HEK293 (cell line): Measurements from ENCODE around the gene S1PR5.

Experiments
- CTCF ChIA-PET: fragments of 350-600 bp; formaldehyde crosslinking; extraction: SDS; loops from one replicate; lab custom pipeline; 2021; ENCODE audit warnings: antibody characterized with exemption; lab: Yijun Ruan, JAX
- POLR2A ChIA-PET: fragments of 300-600 bp; formaldehyde crosslinking; extraction: SDS; loops from one replicate; lab custom pipeline; 2020; ENCODE audit warnings: antibody characterized with exemption, inconsistent platforms; lab: Yijun Ruan, JAX
- H3K27ac ChIP-seq: fragments of 200-500 bp; sonication (Bioruptor generic); 2 replicates; pipeline ENCODE4 v1.5.1; 2014; ENCODE audit warnings: low read depth, low read length, control low read depth, inconsistent platforms; ENCODE audit errors: extremely low read depth
- H3K36me3 ChIP-seq, 2 experiments: fragments of 200-500 bp in 1 of 2; sonication (Bioruptor generic) in 1 of 2; 1 replicate in 1 of 2; 2 replicates in 1 of 2; pipeline ENCODE4 v1.5.1; 2014 to 2017; ENCODE audit warnings: inconsistent platforms in 2 of 2, low read length in 2 of 2; ENCODE audit not compliant: control insufficient read depth in 2 of 2, insufficient read depth in 1 of 2
- H3K4me1 ChIP-seq: fragments of 200-500 bp; sonication (Bioruptor generic); 2 replicates; pipeline ENCODE4 v1.5.1; 2014; ENCODE audit warnings: mild to moderate bottlenecking, low read length, inconsistent platforms; ENCODE audit not compliant: control insufficient read depth, insufficient read depth
- H3K4me3 ChIP-seq: 2 replicates; pipeline ENCODE4 v1.5.1; 2011; ENCODE audit warnings: low read depth, mild to moderate bottlenecking, control low read depth, low read length, moderate library complexity
- H3K9me3 ChIP-seq: fragments of 200-500 bp; sonication (Bioruptor generic); 2 replicates; pipeline ENCODE4 v1.5.1; 2014; ENCODE audit warnings: low read depth, low read length, inconsistent platforms; ENCODE audit not compliant: control insufficient read depth, insufficient read depth
- KLF9 ChIP-seq: fragments of 450-650 bp; formaldehyde crosslinking; IDR thresholded peaks from 2 replicates; pipeline ENCODE4 v1.5.1; 2016; ENCODE audit warnings: missing biosample characterization, missing genetic modification characterization, low read depth
- PRDM1 ChIP-seq: fragments of 450-650 bp; formaldehyde crosslinking; IDR thresholded peaks from 2 replicates; pipeline ENCODE4; 2016; ENCODE audit warnings: missing biosample characterization, missing genetic modification characterization
- SCRT1 ChIP-seq: fragments of 450-650 bp; formaldehyde crosslinking; IDR thresholded peaks from 2 replicates; pipeline ENCODE4 v1.5.1; 2016; ENCODE audit warnings: missing biosample characterization, missing genetic modification characterization, borderline replicate concordance
- SP7 ChIP-seq: fragments of 450-650 bp; formaldehyde crosslinking; IDR thresholded peaks from 2 replicates; pipeline ENCODE4 v1.5.1; 2016; ENCODE audit warnings: missing biosample characterization, missing genetic modification characterization
- TCF7L2 ChIP-seq: IDR thresholded peaks from 2 replicates; pipeline ENCODE4 v1.6.1; 2011; ENCODE audit warnings: low read depth, mild to moderate bottlenecking, inconsistent platforms, low read length, moderate library complexity, borderline replicate concordance
- ZBTB21 ChIP-seq: fragments of 450-650 bp; formaldehyde crosslinking; IDR thresholded peaks from 2 replicates; pipeline ENCODE4 v1.5.1; 2017; ENCODE audit warnings: missing biosample characterization, missing genetic modification characterization
- ZNF121 ChIP-seq: fragments of 450-650 bp; formaldehyde crosslinking; IDR thresholded peaks from 2 replicates; pipeline ENCODE4 v1.5.1; 2016; ENCODE audit warnings: missing biosample characterization, missing genetic modification characterization
- ZNF169 ChIP-seq: fragments of 450-650 bp; formaldehyde crosslinking; IDR thresholded peaks from 2 replicates; pipeline ENCODE4 v1.5.1; 2016; ENCODE audit warnings: missing biosample characterization, missing genetic modification characterization
- ZNF184 ChIP-seq: fragments of 450-650 bp; IDR thresholded peaks from 2 replicates; pipeline ENCODE4 v1.5.1; 2018; ENCODE audit warnings: missing biosample characterization, mild to moderate bottlenecking, missing genetic modification characterization
- ZNF202 ChIP-seq: fragments of 450-650 bp; formaldehyde crosslinking; IDR thresholded peaks from 2 replicates; pipeline ENCODE4 v1.5.1; 2016; ENCODE audit warnings: missing biosample characterization, missing genetic modification characterization, borderline replicate concordance
- ZNF350 ChIP-seq: fragments of 450-650 bp; formaldehyde crosslinking; IDR thresholded peaks from 2 replicates; pipeline ENCODE4 v1.5.0; 2017; ENCODE audit warnings: missing biosample characterization, mild to moderate bottlenecking, missing genetic modification characterization
- ZNF560 ChIP-seq: fragments of 450-650 bp; formaldehyde crosslinking; IDR thresholded peaks from 2 replicates; pipeline ENCODE4 v1.5.1; 2017; ENCODE audit warnings: missing biosample characterization, missing genetic modification characterization, borderline replicate concordance
- ZNF792 ChIP-seq: fragments of 450-650 bp; formaldehyde crosslinking; IDR thresholded peaks from 2 replicates; pipeline ENCODE4 v1.5.1; 2016; ENCODE audit warnings: missing biosample characterization, missing genetic modification characterization
- TF ChIP-seq, protein P1 (sequence below): fragments of 450-650 bp; formaldehyde crosslinking; IDR thresholded peaks from 2 replicates; pipeline ENCODE4 v1.5.1; 2016; ENCODE audit warnings: missing biosample characterization, missing genetic modification characterization
- TF ChIP-seq, protein P2 (sequence below): fragments of 450-650 bp; formaldehyde crosslinking; IDR thresholded peaks from 2 replicates; pipeline ENCODE4 v1.5.1; 2016; ENCODE audit warnings: missing biosample characterization, missing genetic modification characterization, borderline replicate concordance
- TF ChIP-seq, protein P3 (sequence below): fragments of 450-650 bp; formaldehyde crosslinking; IDR thresholded peaks from 2 replicates; pipeline ENCODE4 v1.5.0; 2017; ENCODE audit warnings: missing biosample characterization, missing genetic modification characterization, borderline replicate concordance
- TF ChIP-seq, protein P4 (sequence below): fragments of 450-650 bp; formaldehyde crosslinking; IDR thresholded peaks from 2 replicates; pipeline ENCODE4 v1.5.1; 2016; ENCODE audit warnings: missing biosample characterization, missing genetic modification characterization
- TF ChIP-seq, protein P5 (sequence below): sonication (generic); formaldehyde crosslinking; IDR thresholded peaks from 2 replicates; pipeline ENCODE4 v1.8.1; 2022; ENCODE audit warnings: mild to moderate bottlenecking, moderate library complexity, missing genetic modification reagents
- TF ChIP-seq, protein P6 (sequence below): fragments of 450-650 bp; formaldehyde crosslinking; IDR thresholded peaks from 2 replicates; pipeline ENCODE4 v1.5.1; 2017; ENCODE audit warnings: missing biosample characterization, missing genetic modification characterization
- TF ChIP-seq, protein P7 (sequence below): fragments of 450-650 bp; IDR thresholded peaks from 2 replicates; pipeline ENCODE4 v1.5.1; 2018; ENCODE audit warnings: missing biosample characterization, missing genetic modification characterization

The S1PR5 gene

DNA sequence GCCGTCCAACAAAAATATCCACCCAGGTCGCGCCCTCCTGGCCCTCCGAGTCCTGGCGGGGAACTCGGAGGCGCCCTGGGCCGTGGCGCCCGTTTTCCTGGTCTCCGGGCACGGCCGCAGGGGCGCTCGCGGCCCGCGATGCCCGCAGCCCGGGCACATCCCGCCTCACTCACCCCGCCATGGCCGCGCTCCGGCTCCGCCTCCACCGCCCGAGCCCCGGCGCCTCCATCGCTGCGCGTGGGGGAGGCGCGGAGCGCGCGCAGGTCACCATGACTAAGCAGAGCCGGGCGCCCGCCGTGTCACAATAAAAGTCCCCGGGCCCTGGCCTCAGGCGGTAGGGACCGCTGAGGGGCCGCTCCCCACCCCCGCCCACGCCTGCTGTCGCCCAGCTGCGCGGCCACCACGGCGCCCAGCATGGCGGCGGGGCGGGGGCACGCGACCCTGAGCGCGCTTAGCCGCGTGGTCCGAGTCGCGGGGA lies 14.7 kb downstream of the S1PR5 start (continued):
- TF ChIP-seq PRDM1 (tag by site-specific recombination) (no peak), ZBTB21 (tag by site-specific recombination) (no peak), ZNF350 (tag by site-specific recombination) (no peak), ZNF169 (tag by site-specific recombination) (no peak), SP7 (tag by site-specific recombination) (no peak; the same call in 1 of the 2 replicates), ZNF792 (tag by site-specific recombination) (no peak)
- TF ChIP-seq, protein P1, sequence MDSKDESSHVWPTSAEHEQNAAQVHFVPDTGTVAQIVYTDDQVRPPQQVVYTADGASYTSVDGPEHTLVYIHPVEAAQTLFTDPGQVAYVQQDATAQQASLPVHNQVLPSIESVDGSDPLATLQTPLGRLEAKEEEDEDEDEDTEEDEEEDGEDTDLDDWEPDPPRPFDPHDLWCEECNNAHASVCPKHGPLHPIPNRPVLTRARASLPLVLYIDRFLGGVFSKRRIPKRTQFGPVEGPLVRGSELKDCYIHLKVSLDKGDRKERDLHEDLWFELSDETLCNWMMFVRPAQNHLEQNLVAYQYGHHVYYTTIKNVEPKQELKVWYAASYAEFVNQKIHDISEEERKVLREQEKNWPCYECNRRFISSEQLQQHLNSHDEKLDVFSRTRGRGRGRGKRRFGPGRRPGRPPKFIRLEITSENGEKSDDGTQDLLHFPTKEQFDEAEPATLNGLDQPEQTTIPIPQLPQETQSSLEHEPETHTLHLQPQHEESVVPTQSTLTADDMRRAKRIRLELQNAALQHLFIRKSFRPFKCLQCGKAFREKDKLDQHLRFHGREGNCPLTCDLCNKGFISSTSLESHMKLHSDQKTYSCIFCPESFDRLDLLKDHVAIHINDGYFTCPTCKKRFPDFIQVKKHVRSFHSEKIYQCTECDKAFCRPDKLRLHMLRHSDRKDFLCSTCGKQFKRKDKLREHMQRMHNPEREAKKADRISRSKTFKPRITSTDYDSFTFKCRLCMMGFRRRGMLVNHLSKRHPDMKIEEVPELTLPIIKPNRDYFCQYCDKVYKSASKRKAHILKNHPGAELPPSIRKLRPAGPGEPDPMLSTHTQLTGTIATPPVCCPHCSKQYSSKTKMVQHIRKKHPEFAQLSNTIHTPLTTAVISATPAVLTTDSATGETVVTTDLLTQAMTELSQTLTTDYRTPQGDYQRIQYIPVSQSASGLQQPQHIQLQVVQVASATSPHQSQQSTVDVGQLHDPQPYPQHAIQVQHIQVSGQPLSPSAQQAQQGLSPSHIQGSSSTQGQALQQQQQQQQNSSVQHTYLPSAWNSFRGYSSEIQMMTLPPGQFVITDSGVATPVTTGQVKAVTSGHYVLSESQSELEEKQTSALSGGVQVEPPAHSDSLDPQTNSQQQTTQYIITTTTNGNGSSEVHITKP (tag by site-specific recombination) = peak; percentile 85

DNA sequence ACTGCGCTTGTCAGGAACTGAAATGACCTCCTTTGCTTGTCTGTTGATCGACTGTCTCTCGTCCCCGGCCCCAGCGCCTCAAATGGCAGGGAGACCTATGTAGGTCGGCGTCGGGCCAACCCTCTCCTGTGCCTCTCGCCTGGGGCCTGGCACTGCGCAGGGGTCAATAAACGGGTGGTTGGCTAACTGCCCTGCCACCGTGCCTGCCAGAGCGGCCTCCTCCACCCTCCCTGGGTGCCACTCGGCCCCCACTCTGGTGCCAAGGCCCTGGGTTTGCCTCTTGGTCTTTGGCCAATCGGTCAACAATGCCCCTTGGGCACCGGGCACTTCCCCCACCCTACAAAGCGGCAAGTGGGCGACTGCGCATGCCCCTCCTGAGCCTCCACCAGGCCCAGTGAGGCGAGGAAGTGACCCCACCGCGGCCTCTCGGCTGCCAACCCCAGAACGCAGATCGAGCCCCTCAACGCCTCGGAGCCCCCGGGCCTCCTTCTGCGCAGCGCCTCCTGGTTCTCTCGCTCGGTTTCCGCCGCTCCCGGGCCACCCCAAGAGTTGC lies 15.2 kb downstream of the S1PR5 start:
- Histone ChIP-seq H3K36me3 (peaks cover 9 to 31% of the 10 kb centered on the region in 2 experiments; a peak in 2 of 3 replicates), H3K4me3 (peak overlapping the region; percentile 85), H3K4me1 (peaks cover 4% of the 10 kb centered on the region; the same call in 1 of the 2 replicates), H3K27ac (peak overlapping the region; percentile 94), H3K9me3 (no peaks in the 10 kb centered on the region)
- POLR2A ChIA-PET = no interaction called here
- CTCF ChIA-PET = interaction anchor here (0.7 to 1.5 kb wide), 3 partner anchors 9 to 18 kb away, joined by 3 to 6 read pairs (median 4); no protein-coding TSS in a partner anchor
- TF ChIP-seq, protein P2, sequence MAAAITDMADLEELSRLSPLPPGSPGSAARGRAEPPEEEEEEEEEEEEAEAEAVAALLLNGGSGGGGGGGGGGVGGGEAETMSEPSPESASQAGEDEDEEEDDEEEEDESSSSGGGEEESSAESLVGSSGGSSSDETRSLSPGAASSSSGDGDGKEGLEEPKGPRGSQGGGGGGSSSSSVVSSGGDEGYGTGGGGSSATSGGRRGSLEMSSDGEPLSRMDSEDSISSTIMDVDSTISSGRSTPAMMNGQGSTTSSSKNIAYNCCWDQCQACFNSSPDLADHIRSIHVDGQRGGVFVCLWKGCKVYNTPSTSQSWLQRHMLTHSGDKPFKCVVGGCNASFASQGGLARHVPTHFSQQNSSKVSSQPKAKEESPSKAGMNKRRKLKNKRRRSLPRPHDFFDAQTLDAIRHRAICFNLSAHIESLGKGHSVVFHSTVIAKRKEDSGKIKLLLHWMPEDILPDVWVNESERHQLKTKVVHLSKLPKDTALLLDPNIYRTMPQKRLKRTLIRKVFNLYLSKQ = no peak
- TF ChIP-seq, protein P3, sequence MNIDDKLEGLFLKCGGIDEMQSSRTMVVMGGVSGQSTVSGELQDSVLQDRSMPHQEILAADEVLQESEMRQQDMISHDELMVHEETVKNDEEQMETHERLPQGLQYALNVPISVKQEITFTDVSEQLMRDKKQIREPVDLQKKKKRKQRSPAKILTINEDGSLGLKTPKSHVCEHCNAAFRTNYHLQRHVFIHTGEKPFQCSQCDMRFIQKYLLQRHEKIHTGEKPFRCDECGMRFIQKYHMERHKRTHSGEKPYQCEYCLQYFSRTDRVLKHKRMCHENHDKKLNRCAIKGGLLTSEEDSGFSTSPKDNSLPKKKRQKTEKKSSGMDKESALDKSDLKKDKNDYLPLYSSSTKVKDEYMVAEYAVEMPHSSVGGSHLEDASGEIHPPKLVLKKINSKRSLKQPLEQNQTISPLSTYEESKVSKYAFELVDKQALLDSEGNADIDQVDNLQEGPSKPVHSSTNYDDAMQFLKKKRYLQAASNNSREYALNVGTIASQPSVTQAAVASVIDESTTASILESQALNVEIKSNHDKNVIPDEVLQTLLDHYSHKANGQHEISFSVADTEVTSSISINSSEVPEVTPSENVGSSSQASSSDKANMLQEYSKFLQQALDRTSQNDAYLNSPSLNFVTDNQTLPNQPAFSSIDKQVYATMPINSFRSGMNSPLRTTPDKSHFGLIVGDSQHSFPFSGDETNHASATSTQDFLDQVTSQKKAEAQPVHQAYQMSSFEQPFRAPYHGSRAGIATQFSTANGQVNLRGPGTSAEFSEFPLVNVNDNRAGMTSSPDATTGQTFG (tag by site-specific recombination) = no peak
- TF ChIP-seq, protein P4, sequence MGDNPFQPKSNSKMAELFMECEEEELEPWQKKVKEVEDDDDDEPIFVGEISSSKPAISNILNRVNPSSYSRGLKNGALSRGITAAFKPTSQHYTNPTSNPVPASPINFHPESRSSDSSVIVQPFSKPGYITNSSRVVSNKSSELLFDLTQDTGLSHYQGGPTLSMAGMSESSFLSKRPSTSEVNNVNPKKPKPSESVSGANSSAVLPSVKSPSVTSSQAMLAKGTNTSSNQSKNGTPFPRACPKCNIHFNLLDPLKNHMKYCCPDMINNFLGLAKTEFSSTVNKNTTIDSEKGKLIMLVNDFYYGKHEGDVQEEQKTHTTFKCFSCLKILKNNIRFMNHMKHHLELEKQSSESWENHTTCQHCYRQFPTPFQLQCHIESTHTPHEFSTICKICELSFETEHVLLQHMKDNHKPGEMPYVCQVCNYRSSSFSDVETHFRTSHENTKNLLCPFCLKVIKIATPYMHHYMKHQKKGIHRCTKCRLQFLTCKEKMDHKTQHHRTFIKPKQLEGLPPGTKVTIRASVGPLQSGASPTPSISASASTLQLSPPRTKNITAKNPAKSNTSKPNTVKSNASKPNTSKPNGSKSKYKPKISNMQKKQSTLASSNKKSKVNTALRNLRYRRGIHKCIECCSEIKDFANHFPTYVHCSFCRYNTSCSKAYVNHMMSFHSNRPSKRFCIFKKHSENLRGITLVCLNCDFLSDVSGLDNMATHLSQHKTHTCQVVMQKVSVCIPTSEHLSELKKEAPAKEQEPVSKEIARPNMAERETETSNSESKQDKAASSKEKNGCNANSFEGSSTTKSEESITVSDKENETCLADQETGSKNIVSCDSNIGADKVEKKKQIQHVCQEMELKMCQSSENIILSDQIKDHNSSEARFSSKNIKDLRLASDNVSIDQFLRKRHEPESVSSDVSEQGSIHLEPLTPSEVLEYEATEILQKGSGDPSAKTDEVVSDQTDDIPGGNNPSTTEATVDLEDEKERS = no peak
- TF ChIP-seq ZNF121 (no peak), KLF9 (tag by site-specific recombination) (no peak), TCF7L2 (no peak), ZNF184 (no peak), ZNF560 (tag by site-specific recombination) (no peak), ZNF202 (tag by site-specific recombination) (no peak), SCRT1 (tag by site-specific recombination) (no peak)
- TF ChIP-seq, protein P5, sequence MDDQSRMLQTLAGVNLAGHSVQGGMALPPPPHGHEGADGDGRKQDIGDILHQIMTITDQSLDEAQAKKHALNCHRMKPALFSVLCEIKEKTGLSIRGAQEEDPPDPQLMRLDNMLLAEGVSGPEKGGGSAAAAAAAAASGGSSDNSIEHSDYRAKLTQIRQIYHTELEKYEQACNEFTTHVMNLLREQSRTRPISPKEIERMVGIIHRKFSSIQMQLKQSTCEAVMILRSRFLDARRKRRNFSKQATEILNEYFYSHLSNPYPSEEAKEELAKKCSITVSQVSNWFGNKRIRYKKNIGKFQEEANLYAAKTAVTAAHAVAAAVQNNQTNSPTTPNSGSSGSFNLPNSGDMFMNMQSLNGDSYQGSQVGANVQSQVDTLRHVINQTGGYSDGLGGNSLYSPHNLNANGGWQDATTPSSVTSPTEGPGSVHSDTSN (CRISPR knock-in tag) = 0 out of 2 replicates have a peak, but pooled peaks have one; percentile 28
- TF ChIP-seq, protein P6, sequence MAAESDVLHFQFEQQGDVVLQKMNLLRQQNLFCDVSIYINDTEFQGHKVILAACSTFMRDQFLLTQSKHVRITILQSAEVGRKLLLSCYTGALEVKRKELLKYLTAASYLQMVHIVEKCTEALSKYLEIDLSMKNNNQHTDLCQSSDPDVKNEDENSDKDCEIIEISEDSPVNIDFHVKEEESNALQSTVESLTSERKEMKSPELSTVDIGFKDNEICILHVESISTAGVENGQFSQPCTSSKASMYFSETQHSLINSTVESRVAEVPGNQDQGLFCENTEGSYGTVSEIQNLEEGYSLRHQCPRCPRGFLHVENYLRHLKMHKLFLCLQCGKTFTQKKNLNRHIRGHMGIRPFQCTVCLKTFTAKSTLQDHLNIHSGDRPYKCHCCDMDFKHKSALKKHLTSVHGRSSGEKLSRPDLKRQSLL (tag by site-specific recombination) = no peak
- TF ChIP-seq, protein P7, sequence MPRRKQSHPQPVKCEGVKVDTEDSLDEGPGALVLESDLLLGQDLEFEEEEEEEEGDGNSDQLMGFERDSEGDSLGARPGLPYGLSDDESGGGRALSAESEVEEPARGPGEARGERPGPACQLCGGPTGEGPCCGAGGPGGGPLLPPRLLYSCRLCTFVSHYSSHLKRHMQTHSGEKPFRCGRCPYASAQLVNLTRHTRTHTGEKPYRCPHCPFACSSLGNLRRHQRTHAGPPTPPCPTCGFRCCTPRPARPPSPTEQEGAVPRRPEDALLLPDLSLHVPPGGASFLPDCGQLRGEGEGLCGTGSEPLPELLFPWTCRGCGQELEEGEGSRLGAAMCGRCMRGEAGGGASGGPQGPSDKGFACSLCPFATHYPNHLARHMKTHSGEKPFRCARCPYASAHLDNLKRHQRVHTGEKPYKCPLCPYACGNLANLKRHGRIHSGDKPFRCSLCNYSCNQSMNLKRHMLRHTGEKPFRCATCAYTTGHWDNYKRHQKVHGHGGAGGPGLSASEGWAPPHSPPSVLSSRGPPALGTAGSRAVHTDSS (tag by site-specific recombination) = no peak
